Esophagus squamous epithelium (tissue), 5 donors: ENCODE data around the gene SLC25A47. TPM values are rescaled to one million over a fixed set of nuclear protein-coding genes. Genes with fewer than 3 reads are reported as not detected.
"Not testable (repeated sequence)": the region's sequence is repeated elsewhere in the genome, so short reads cannot be mapped to it uniquely, and the experiment has no call there.

ENCODE experiments used
- DNase-seq: peaks from one replicate; lab custom pipeline; 2025; lab: John Stamatoyannopoulos, UW
- H3K27ac ChIP-seq, 4 donors: fragments of 200-600 bp; sonication (generic); one replicate each; pipeline ENCODE4 v1.5.1; 2016 to 2019; ENCODE audit warnings: mild to moderate bottlenecking in 1 of 4
- H3K27me3 ChIP-seq, 4 donors: fragments of 200-600 bp; sonication (generic); 1 replicate in 3 of 4; 2 replicates in 1 of 4; pipeline versions ENCODE4 v1.5.1 to v1.6.0; 2017 to 2021; ENCODE audit warnings: antibody characterized with exemption in 1 of 4
- H3K36me3 ChIP-seq, 3 donors: fragments of 200-600 bp; sonication (generic); one replicate each; pipeline ENCODE4 v1.5.1; 2016 to 2019
- H3K4me1 ChIP-seq, 3 donors: fragments of 200-600 bp; sonication (generic); one replicate each; pipeline ENCODE4 v1.5.1; 2017 to 2019
- H3K4me3 ChIP-seq, 4 donors: fragments of 200-600 bp; sonication (generic); 1 replicate in 3 of 4; 2 replicates in 1 of 4; pipeline ENCODE4 v1.5.1; 2016 to 2019; ENCODE audit warnings: mild to moderate bottlenecking in 2 of 4, moderate library complexity in 1 of 4
- H3K9me3 ChIP-seq, 3 donors: fragments of 200-600 bp; sonication (generic); one replicate each; pipeline ENCODE4 v1.5.1; 2016 to 2019
- CTCF ChIP-seq, 6 experiments: fragments of 450-650 bp in 4 of 6; fragments of 200-600 bp in 2 of 6; sonication (generic) in 2 of 6; IDR thresholded peaks; one replicate each; pipeline ENCODE4 v1.5.1; 2016 to 2019; ENCODE audit warnings: antibody characterized with exemption in 6 of 6, mild to moderate bottlenecking in 4 of 6, moderate library complexity in 4 of 6
- POLR2A ChIP-seq, 4 donors: fragments of 450-650 bp; IDR thresholded peaks; one replicate each; pipeline ENCODE4 v1.6.1; 2017; ENCODE audit warnings: antibody characterized with exemption in 4 of 4, mild to moderate bottlenecking in 4 of 4, moderate library complexity in 3 of 4
- WGBS, 2 donors: methylation state at CpG; one replicate each; pipeline ENCODE4 v1.1.5; 2018; 5-methylcytosine and 5-hydroxymethylcytosine counted together
- intact Hi-C: fragments of 100-400 bp; cut with DNase I; formaldehyde crosslinking; loops from one replicate; pipeline ENCODE4 v1.15.0; 2022
- total RNA-seq, 4 donors: library from RNA; depleted of rRNA; stranded (reverse); fragments of >200 nt; gene quantifications; one replicate each; pipeline ENCODE4 v1.1.0, GENCODE V29; 2016
- donor health status: DM: yes; HTN: yes; CAD: no.

Gene SLC25A47
- total RNA-seq, 4 donors from 2014 or later, result not detected

DNA sequence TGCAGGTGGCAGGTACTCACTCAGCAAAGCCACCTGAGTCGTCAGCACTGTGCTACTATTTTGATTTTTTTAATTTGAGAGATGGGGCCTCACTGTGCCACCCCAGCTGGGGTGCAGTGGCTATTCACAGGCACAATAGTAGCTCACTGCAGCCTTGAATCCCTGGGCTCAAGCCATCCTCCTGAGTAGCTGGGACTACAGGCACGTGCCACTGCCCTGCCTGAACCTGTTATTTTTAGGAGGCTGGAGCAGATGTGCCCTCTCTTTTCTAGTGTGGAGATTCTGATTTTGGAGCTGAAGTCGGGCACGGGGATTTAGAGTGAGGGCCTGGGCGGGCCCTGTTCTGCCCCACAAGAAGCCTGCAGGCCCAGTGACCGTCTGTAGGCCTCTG lies 17.3 kb downstream of the SLC25A47 start:
- no peak overlapping the region for H3K4me3 ChIP-seq
- TF ChIP-seq CTCF (IDR thresholded peaks at IDR 0.05), result no peak
- TF ChIP-seq POLR2A (IDR thresholded peaks at IDR 0.05), result no peak
- intact Hi-C loops, result no loop called here
- WGBS, 2 donors, result 53 to 57% methylated on average over 5 to 6 of the region's 6 CpGs
- H3K9me3 ChIP-seq, result no peaks in the 10 kb centered on the region
- peaks cover 0 to 57% (median 5%) of the 10 kb centered on the region in 3 donors for H3K36me3 ChIP-seq
- no peaks in the 10 kb centered on the region for H3K27me3 ChIP-seq
- peaks cover 6 to 26% (median 21%) of the 10 kb centered on the region in 3 donors for H3K4me1 ChIP-seq
- no peak for DNase-seq
- peak overlapping the region in 3 of 4 donors; percentile 29 to 68 (median 42) for H3K27ac ChIP-seq

DNA sequence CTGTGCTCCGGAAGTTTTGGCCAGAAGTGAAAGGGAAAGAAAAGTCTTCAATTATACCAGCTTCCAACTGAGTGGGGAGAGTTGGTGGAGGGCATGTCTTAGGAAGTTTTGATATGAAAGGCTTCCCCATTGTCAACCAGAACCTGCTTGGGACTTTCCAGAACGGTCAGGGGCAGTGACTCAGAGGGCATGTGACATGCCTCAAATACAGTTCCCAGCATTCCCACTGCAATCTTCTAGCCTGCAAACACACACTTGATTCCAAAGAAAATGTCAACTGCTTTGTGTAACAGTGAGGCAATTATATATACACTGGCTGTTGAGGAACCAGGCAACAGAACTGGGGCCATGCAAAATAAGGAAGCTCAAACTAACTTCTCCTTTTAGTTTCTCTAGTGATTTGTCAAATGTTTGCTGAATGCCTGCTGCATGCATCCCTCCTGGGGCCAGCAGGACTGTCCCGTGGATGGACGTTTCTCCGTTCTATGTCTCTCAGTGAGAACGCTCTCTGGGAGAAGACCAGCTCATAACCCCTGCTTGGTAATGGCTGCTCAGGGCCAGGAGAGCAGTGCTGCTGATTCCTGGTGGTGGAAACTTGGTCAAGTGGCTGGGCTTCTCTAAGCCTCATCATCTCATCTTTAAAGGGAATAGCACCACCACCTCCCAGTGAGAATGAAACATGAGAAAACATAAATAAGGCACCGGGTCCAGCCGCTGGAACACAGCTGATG lies 18.3 kb downstream of the SLC25A47 start:
- DNase-seq, result no peak
- peaks cover 0 to 57% (median 12%) of the 10 kb centered on the region in 3 donors for H3K36me3 ChIP-seq
- peak overlapping the region in 3 of 4 donors; percentile 42 to 68 (median 68) for H3K27ac ChIP-seq
- H3K4me3 ChIP-seq, result no peak overlapping the region
- no peaks in the 10 kb centered on the region for H3K27me3 ChIP-seq
- WGBS, 2 donors, result 34 to 38% methylated on average over 7 to 8 of the region's 8 CpGs
- intact Hi-C loops, result no loop called here
- H3K9me3 ChIP-seq, result no peaks in the 10 kb centered on the region
- TF ChIP-seq CTCF (IDR thresholded peaks at IDR 0.05) (no peak), POLR2A (IDR thresholded peaks at IDR 0.05) (no peak)
- peaks cover 6 to 26% (median 21%) of the 10 kb centered on the region in 3 donors for H3K4me1 ChIP-seq

DNA sequence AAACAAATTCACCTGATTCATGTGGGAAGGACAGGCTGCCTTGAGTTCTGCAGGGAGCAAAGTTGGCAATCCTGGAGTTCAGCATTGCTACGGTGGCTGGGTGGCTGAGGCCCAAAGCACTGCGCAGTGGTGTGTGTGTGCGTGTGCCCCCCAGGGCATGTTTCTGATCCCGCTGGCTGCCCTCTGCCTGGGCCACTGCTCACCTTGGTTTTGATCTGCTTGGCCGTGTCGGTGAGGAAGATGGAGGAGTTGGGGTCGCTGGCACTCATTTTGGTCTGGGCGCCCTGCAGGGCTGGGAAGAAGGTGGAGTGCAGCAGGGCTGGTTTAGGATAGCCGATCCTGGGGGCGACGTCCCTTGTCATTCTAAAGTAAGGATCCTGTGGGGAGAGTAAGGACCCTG lies 19.1 kb downstream of the SLC25A47 start:
- Histone ChIP-seq H3K36me3 (peaks cover 0 to 57% (median 10%) of the 10 kb centered on the region in 3 donors), H3K27me3 (no peaks in the 10 kb centered on the region), H3K4me3 (no peak overlapping the region), H3K27ac (peak overlapping the region in 3 of 4 donors; percentile 42 to 68 (median 46)), H3K9me3 (no peaks in the 10 kb centered on the region), H3K4me1 (peaks cover 6 to 26% (median 21%) of the 10 kb centered on the region in 3 donors)
- intact Hi-C loops, result no loop called here
- TF ChIP-seq CTCF (IDR thresholded peaks at IDR 0.05) (no peak), POLR2A (IDR thresholded peaks at IDR 0.05) (no peak)
- no peak for DNase-seq
- 91 to 95% methylated on average over 7 to 11 of the region's 11 CpGs for WGBS, 2 donors

DNA sequence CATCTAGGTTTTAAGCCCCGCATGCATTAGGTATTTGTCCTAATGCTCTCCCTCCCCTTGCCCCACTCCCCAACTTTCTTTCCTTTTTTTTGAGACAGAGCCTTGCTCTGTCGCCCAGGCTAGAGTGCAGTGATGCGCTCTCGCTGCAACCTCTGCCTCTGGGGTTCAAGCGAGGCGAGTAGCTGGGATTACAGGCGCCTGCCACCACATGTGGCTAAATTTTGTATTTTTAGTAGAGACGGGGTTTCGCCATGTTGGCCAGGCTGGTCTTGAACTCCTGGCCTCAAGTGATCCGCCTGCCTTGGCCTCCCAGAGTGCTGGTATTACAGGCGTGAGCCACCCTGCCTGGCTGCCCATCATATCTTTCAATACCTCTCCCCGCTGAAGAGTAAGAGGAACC lies 19.7 kb downstream of the SLC25A47 start:
- H3K27me3 ChIP-seq, intact Hi-C loops, H3K4me3 ChIP-seq, DNase-seq, H3K9me3 ChIP-seq, H3K27ac ChIP-seq: not testable (repeated sequence)
- 95 to 96% methylated on average over 7 to 11 of the region's 12 CpGs for WGBS, 2 donors
- peaks cover 6 to 26% (median 21%) of the 10 kb centered on the region in 3 donors for H3K4me1 ChIP-seq
- H3K36me3 ChIP-seq, result peaks cover 0 to 57% (median 7%) of the 10 kb centered on the region in 3 donors

GRCh38 chr14:100344657-100345056 lies 21.5 kb downstream of the SLC25A47 start:
- H3K27me3 ChIP-seq, DNase-seq, H3K27ac ChIP-seq, H3K9me3 ChIP-seq, H3K4me3 ChIP-seq, intact Hi-C loops: not testable (repeated sequence)
- peaks cover 6 to 26% (median 21%) of the 10 kb centered on the region in 3 donors for H3K4me1 ChIP-seq
- no CpG with 5 or more reads among the region's 35 CpGs for WGBS, 2 donors
- peaks cover 0 to 60% (median 7%) of the 10 kb centered on the region in 3 donors for H3K36me3 ChIP-seq

GRCh38 chr14:100345711-100346110 lies 22.6 kb downstream of the SLC25A47 start:
- peaks cover 6 to 18% (median 15%) of the 10 kb centered on the region in 3 donors for H3K4me1 ChIP-seq
- intact Hi-C loops, result no loop called here
- peaks cover 3 to 63% (median 7%) of the 10 kb centered on the region in 3 donors for H3K36me3 ChIP-seq
- no peaks in the 10 kb centered on the region for H3K27me3 ChIP-seq
- TF ChIP-seq CTCF (IDR thresholded peaks at IDR 0.05) (no peak), POLR2A (IDR thresholded peaks at IDR 0.05) (no peak)
- H3K9me3 ChIP-seq, result no peaks in the 10 kb centered on the region
- H3K27ac ChIP-seq, result no peak overlapping the region
- 79 to 100% methylated on average over 1 to 3 of the region's 17 CpGs for WGBS, 2 donors
- no peak overlapping the region for H3K4me3 ChIP-seq
- no peak for DNase-seq
